WI38 (cell line): Measurements from ENCODE around the gene ITGB7.

Experiments used
- H3K4me3 ChIP-seq: 2 replicates; pipeline ENCODE4 v1.5.1; 2011; ENCODE audit warnings: low read depth, mild to moderate bottlenecking, control low read depth, low read length
- CTCF ChIP-seq: IDR thresholded peaks from 2 replicates; pipeline ENCODE4 v1.5.1; 2012; ENCODE audit warnings: low read depth, mild to moderate bottlenecking, control low read depth, low read length

The ITGB7 gene

GRCh38 chr12:53161119-53161911 lies 45.7 kb downstream of the ITGB7 start:
- no peak for TF ChIP-seq CTCF
- H3K4me3 ChIP-seq = no peak overlapping the region

- no peak for TF ChIP-seq CTCF
- H3K4me3 ChIP-seq = no peak overlapping the region
Observed at GRCh38 chr12:53160673-53161072, 46.4 kb downstream of the ITGB7 start.

- no peak overlapping the region for H3K4me3 ChIP-seq
- no peak for TF ChIP-seq CTCF
Observed at GRCh38 chr12:53160000-53160399, 47.1 kb downstream of the ITGB7 start.

- TF ChIP-seq CTCF = peak; percentile 99
- no peak overlapping the region for H3K4me3 ChIP-seq
Observed at GRCh38 chr12:53159195-53159839, 47.7 kb downstream of the ITGB7 start.

GRCh38 chr12:53152390-53152789 lies 54.7 kb downstream of the ITGB7 start:
- TF ChIP-seq CTCF = no peak
- H3K4me3 ChIP-seq = no peak overlapping the region

- H3K4me3 ChIP-seq = no peak overlapping the region
- no peak for TF ChIP-seq CTCF
Observed at GRCh38 chr12:53151039-53151438, 56.0 kb downstream of the ITGB7 start.

- TF ChIP-seq CTCF = no peak
- H3K4me3 ChIP-seq = no peak overlapping the region
Observed at GRCh38 chr12:53147653-53148052, 59.4 kb downstream of the ITGB7 start.
